Epithelial cell of esophagus (primary cell): ENCODE results near the gene PDLIM4.

Experiments
- DNase-seq: peaks from one replicate; pipeline ENCODE4 v3.0.0; 2010; ENCODE audit warnings: low read depth
- H3K4me3 ChIP-seq: 2 replicates; pipeline ENCODE4 v1.5.1; 2011; ENCODE audit warnings: mild to moderate bottlenecking, low read length, control low read depth
- TF ChIP-seq, protein P1 (sequence below): IDR thresholded peaks from 2 replicates; pipeline ENCODE4 v1.5.1; 2011; ENCODE audit warnings: low read depth, mild to moderate bottlenecking, low read length, control low read depth, inconsistent platforms; ENCODE audit not compliant: insufficient read depth; ENCODE audit errors: missing control alignments

PDLIM4 gene

DNA sequence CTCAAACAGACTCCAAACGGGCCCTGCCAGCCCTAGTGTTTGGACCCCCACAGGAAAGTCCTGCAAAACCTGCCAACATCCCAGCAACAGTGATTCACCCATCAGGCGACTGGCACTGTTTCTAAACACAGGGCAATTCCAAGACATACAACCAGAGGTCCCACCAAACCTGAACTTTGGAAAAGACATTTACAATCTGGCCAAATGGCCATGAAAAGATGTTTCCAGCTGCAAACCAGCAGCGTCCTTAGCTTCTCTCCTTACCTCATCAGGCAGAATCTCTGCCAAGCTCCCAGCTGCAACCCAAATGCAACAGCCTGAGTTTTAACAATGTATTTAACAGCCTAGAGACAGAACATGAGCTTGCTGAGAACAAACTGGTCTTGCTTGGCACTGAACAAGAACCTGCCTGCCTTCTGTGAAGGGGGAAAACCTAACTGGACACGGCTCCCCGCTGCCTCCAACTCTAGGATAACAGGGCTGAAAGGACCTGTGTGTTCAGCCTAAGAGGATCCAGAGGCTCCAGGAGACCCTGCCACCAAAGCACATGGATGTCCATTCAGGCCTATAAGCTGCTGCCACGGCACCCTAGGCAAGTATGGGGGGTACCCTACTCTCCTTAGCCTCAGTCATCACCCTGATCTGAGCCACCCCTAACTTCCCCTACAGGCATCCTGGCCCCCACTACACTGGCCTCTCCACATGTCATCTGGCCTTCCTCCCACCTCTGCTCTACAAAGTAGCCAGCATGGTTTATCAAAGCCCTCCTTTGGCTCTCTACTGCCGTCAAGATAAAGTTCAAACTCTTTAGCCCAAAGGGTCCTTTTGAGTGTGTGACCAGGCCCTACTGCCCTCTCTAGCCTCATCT is 35.5 kb upstream of the PDLIM4 start:
- peak; percentile 50 for DNase-seq
- no peak overlapping the region for H3K4me3 ChIP-seq
- TF ChIP-seq, protein P1, sequence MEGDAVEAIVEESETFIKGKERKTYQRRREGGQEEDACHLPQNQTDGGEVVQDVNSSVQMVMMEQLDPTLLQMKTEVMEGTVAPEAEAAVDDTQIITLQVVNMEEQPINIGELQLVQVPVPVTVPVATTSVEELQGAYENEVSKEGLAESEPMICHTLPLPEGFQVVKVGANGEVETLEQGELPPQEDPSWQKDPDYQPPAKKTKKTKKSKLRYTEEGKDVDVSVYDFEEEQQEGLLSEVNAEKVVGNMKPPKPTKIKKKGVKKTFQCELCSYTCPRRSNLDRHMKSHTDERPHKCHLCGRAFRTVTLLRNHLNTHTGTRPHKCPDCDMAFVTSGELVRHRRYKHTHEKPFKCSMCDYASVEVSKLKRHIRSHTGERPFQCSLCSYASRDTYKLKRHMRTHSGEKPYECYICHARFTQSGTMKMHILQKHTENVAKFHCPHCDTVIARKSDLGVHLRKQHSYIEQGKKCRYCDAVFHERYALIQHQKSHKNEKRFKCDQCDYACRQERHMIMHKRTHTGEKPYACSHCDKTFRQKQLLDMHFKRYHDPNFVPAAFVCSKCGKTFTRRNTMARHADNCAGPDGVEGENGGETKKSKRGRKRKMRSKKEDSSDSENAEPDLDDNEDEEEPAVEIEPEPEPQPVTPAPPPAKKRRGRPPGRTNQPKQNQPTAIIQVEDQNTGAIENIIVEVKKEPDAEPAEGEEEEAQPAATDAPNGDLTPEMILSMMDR = peak; percentile 15

DNA sequence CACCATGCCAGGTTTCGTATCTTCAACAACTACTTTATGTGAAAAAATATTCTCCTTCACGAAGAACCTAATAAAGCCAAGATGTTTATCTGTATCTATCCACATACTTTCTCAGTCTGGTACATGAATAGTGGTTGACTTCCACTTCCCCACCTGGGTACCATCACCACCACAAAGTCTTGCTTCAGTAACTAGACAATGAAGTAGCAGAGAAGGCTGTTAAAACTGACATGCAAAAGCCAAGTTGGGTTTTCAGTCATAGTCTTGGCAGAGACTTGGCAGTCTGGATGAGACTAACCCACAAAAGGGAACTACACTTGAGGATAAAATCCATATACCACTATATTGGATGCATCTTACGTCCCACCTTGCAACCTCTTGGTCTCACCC is 34.9 kb upstream of the PDLIM4 start:
- no peak overlapping the region for H3K4me3 ChIP-seq
- no peak for DNase-seq
- TF ChIP-seq, protein P1 = no peak

DNA sequence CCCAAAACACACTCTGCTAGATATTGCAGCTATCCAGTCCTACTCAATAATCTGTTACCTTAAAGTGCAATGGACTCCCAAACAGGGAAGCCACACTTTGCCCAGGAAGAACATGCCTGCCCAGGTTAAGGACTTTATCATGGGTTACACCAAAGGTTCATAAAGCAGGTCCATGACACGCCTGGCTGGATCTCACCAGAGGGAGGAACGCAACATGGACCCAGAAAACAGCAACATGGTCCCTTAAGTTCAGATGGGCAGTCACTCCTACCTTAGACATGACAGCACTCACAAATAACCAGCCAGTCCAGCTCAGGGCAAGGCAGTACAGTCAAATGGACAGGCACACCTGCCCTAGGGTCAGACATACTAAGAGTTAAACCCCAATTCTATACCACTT is 33.6 kb upstream of the PDLIM4 start:
- no peak overlapping the region for H3K4me3 ChIP-seq
- TF ChIP-seq, protein P1 = no peak
- no peak for DNase-seq

DNA sequence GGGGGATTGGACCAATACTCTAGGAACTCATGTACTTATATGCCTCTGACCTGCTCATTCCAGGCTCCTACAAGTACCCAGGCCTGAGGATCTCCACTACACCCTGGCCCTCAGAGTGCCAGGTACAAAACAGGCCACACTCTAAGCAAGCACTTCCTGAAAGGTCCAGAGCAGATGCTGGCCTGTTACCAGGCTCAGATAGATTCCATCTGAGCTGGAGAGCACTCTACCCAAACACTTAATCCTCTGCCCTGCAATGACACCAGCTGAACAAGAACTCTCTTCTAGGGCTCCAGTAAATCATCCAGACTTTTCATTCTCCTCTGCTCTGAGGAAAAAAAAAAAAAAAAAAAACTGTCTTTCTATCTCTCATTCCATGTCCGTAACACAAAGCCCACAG is 32.8 kb upstream of the PDLIM4 start:
- no peak for DNase-seq
- TF ChIP-seq, protein P1 = no peak
- H3K4me3 ChIP-seq = peak overlapping the region; percentile 6

DNA sequence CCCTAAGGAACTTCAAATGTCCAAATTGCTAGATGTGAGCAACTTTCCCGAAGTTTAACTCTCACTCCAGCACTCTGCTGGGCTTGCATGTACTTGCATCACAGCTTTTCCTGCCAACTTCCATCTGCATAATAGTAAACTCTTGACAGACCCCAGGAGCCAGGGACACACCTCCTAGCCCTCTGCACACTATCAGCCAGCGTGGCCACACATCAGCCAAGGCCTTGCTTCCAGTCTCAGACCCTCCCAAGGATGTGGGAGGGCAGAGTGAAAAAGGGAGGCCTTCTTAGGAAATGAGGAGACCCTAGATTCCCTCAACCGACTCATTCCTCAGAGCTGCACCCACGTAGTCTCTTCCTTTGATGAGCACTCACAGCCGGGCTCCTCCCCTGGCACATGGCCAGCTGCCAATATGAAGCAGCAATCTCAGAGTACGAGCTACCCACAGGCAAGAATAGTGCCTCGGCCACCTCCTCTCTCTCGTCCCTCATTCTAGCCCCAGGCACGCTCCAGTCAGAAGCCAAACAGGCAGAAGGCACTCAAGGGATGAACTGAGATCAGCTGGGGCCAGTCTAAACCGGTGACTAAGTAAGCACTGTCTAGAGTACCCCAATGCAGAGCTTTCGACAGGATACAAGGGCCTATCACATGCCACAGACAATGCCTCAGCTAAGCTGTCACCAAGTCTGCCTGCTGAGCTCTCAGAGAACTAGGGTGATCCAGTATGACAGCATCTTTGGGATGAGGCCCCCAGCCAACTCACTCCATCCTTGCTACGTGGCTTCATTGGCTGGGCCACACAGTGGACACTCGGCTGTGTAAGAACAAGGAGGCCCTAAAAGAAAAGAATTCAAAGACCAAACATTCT is 32.1 kb upstream of the PDLIM4 start:
- TF ChIP-seq, protein P1 = no peak
- H3K4me3 ChIP-seq = peak overlapping the region; percentile 6
- peak; percentile 94 for DNase-seq

DNA sequence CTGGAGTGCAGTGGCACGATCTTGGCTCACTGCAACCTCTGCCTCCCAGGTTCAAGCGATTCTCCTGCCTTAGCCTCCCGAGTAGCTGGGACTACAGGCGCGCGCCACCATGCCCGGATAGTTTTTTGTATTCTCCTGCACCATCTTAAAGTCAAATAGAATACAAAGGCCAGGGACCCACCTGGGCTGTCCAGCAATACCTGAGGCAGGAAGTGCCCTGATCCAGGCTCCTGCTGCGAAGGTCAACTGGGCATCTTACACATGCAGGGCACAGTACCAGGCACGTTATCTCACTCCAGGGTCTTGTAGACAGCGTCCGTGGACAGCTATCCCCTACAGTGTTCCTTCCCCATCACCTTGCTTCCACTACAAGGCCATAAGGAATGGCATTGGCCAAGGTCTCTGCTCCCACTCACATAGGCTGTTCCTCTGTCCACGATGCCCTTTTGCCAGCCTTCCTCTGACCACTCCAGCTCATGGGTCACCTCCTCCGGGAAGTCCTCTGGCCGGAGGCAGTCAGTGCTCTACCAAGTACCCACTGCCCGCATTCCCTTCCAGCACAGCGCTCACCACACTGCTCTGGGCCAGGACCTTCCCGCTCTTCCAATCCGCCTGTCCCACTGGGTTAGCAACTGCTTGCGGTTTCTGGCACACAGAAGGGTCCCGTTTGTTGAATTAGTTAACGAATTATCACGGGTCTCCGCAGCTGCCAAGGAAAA is 30.8 kb upstream of the PDLIM4 start:
- TF ChIP-seq, protein P1 = no peak
- no peak for DNase-seq
- peak overlapping the region; percentile 57 for H3K4me3 ChIP-seq
